GM12874 (cell line): ENCODE data around the gene SRRM5.

ENCODE experiments used
- CTCF ChIP-seq: IDR thresholded peaks from 2 replicates; pipeline ENCODE4 v1.5.1; 2011; ENCODE audit warnings: low read depth, mild to moderate bottlenecking, control low read depth, low read length, moderate library complexity; ENCODE audit not compliant: insufficient read depth

Gene SRRM5

GRCh38 chr19:43581467-43581866 is 30.4 kb upstream of the SRRM5 start:
- TF ChIP-seq CTCF: no peak

GRCh38 chr19:43582495-43582894 is 29.4 kb upstream of the SRRM5 start:
- TF ChIP-seq CTCF: no peak

GRCh38 chr19:43584484-43584883 is 27.4 kb upstream of the SRRM5 start:
- no peak for TF ChIP-seq CTCF

GRCh38 chr19:43586346-43586745 is 25.5 kb upstream of the SRRM5 start:
- TF ChIP-seq CTCF: no peak

DNA sequence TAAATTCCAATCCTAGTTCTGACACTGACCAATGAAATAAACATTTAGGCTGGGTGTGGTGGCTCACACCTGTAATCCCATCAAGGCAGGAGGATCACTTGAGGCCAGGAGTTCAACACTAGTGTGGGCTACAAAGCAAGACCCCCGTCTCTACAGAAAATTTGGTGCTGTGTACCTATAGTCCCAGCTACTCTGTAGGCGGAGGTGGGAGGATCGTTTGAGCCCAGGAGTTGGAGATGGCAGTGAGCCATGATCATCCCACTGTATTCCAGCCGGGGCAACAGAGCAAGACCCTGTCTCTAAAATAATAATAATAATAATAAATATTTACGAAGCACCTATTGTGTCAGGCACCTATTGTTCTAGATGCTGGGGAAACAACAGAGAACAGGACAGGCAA is 22.6 kb upstream of the SRRM5 start:
- TF ChIP-seq CTCF: no peak

DNA sequence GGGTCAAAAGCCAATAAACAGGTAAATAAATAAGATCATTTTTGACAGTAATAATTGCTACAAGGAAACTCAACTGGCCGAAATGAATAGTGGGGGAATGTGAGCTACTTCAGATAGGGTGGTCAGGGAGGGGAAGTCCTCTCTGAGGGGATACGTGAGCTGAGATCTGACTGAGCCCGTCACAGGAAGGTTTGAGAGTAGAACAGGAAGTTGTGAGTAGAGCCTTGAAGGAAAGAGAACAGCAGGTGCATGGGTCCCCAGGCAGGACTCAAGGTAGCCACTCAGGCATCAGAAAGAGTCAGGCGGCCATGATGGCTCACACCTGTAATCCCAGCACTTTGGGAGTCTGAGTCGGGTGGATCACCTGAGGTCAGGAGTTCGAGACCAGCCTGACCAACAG is 22.2 kb upstream of the SRRM5 start:
- no peak for TF ChIP-seq CTCF

DNA sequence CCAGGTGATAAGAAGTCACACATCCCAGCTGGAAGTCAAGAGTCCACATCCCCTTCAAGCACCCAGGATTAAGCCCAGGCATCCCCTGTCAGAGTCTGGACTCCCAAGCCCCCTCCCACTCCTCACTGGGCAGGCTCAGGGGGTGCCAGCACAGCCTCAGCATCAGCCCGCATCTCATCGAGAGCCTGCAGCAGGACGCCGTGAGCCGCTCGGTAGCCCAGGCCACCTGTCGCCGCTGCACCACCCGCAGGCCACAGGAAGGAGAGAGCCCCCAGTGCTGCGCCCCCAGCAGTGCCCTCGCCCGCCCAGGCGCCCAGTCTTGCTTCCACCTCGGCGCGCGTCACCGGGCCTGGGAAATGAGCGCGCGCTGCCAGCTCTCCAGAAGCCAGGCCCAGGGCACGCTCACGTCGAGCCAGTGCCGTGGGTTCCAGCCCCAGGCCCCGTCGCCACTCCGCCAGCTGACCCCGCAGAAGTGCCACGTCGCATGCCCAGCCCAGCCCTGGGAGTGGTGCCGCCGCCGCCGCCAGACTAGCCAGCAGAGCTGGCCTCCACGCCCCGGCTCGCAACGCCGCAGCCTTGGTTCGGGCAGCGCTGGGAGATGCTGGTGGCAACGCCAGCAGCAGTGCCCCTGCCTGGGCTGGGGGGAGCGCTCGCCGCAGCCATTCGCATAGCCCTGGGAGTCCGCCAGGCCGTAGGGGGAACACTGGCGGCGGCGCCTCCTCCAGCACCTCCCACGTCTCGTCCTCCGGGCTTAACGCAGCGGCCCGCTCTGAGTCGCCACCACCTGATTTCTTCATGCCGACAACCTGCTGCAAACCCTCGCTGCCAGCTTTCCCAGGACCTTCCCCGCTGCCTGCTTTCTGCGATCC is 19.8 kb upstream of the SRRM5 start:
- TF ChIP-seq CTCF: no peak
